GM12891 (cell line): ENCODE data around the gene SMCHD1.

Experiments used
- POLR2A ChIP-seq: IDR thresholded peaks from 2 replicates; pipeline ENCODE4 v1.6.1; 2011; ENCODE audit warnings: low read depth, low read length, control low read depth
- POLR2AphosphoS5 ChIP-seq: IDR thresholded peaks from 2 replicates; pipeline ENCODE4 v1.6.1; 2011; ENCODE audit warnings: low read depth, low read length, control low read depth

DNA sequence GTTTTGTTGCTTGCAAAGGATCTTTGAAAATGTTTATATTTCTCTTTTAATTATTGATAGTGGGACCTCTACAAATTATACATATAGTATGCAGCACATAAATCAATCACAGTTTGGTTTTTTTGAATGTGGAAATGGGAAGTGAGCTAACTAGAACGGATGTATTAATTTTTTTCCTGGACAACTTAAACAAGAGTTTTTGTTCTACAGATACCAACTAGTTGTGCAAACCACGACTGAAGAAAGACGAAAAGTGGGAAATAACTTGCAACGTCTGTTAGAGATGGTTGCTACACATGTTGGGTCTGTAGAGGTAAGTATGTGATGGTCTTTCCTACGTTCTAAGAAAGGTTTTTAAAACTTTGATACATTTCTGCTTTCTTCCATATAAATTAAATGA is 45.0 kb upstream of the SMCHD1 start:
- TF ChIP-seq POLR2AphosphoS5 (no peak), POLR2A (no peak)
